GM10266 (cell line): ENCODE data around the gene SPEG.
A peak's percentile ranks its signal among the peaks of the same experiment; 100 is the strongest.

Source experiments
- DNase-seq: peaks from one replicate; pipeline ENCODE4 v3.0.0; 2012; ENCODE audit errors: extremely low spot score
- CTCF ChIP-seq: IDR thresholded peaks from 2 replicates; pipeline ENCODE4 v1.5.1; 2012; ENCODE audit warnings: mild to moderate bottlenecking, low read depth; ENCODE audit not compliant: control insufficient read depth, insufficient read depth; ENCODE audit errors: missing control alignments

The SPEG gene

DNA sequence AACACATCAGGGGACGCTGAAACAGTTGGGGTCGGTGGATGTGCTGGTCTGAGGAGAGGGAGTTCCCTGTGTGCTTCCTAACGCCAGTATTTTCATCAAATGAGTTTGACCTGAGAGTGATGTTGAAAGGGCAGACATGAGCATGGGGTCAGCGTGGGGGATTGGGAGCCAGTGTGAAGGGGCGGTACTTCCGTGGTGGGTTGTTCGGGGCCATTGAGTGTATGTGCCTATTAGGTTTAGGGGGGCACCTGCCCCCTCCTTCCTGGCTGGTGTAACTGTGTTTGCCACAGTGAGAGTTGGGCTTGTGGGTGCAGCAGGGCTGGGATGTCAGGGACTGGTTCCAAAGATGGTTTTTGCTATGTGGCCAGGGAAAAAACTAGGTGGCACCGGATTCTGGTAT is 24.4 kb downstream of the SPEG start:
- TF ChIP-seq CTCF, result no peak
- no peak for DNase-seq

GRCh38 chr2:219459460-219460311 is 25.0 kb downstream of the SPEG start:
- TF ChIP-seq CTCF, result peak; percentile 87
- peak; percentile 89 for DNase-seq

GRCh38 chr2:219460424-219460926 is 25.8 kb downstream of the SPEG start:
- no peak for TF ChIP-seq CTCF
- no peak for DNase-seq

DNA sequence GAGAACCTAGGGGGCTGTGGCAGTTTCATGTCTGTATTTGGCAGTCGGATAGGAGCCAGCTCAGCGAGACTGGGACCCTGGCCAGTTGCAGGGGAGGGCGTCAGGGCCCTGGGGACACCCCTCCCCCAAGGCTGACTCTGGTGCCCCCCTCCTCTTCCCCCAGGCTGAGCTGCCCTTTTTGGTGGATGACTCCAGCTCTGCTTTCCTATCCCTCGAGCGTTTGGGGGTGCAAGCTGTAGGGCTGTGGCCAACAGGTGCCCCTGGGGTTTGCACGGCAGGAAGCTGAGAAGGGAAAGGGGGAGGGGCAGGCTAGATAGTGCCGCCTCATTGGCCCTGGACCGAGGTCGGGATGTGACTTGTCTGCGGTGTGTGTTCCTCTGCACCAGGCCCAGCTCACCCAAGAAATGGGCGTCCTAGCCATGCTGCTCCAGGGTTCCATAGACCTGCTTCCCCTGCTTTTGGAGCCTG is 26.4 kb downstream of the SPEG start:
- no peak for DNase-seq

DNA sequence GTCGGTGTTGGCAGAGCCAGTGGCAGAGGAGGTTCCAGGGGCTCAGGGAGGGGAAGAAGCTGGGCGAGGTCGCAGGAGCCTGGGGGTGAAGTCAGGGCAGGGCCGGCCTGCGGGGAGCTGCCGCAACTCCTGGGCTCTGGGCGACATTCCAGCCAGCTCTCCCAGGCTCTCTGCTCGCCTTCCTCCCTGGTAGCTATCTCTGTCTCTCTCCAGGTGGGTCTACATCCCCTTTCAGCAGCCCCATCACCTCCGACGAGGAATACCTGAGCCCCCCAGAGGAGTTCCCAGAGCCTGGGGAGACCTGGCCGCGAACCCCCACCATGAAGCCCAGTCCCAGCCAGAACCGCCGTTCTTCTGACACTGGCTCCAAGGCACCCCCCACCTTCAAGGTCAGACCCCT is 27.0 kb downstream of the SPEG start:
- DNase-seq, result no peak
- TF ChIP-seq CTCF, result no peak

More for the DNA sequence above, 26.4 kb downstream of the SPEG start:
- TF ChIP-seq CTCF, result no peak

- DNase-seq, result no peak
- no peak for TF ChIP-seq CTCF
Observed at GRCh38 chr2:219462349-219462748, 27.7 kb downstream of the SPEG start.
